Mucosa of descending colon (tissue), 3 donors: ENCODE results near the gene CYLD. TPM values are rescaled to one million over a fixed set of nuclear protein-coding genes. Genes with fewer than 3 reads are reported as not detected.

Source experiments
- ATAC-seq: fragments of 200-7000 bp; cut with Tn5 transposase; one replicate; pipeline ENCODE4 v1.9.1; 2020; ENCODE audit warnings: mild to moderate bottlenecking, moderate library complexity
- DNase-seq, 3 donors: peaks; one replicate each; pipeline ENCODE4 v3.0.0-alpha.2; 2020
- H3K36me3 ChIP-seq: fragments of 200-600 bp; one replicate; pipeline ENCODE4 v1.8.0; 2021; ENCODE audit warnings: low read depth, mild to moderate bottlenecking
- H3K4me1 ChIP-seq: fragments of 200-600 bp; one replicate; pipeline ENCODE4 v1.8.0; 2021; ENCODE audit warnings: low read depth, mild to moderate bottlenecking
- H3K4me3 ChIP-seq: fragments of 200-600 bp; one replicate; pipeline ENCODE4 v1.8.0; 2021; ENCODE audit warnings: mild to moderate bottlenecking
- H3K9me3 ChIP-seq: fragments of 200-600 bp; one replicate; pipeline ENCODE4 v1.8.0; 2021; ENCODE audit warnings: mild to moderate bottlenecking
- intact Hi-C, 2 donors: fragments of 100-400 bp; cut with DNase I in 1 of 2; cut with micrococcal nuclease in 1 of 2; formaldehyde crosslinking; loops; one replicate each; pipeline versions ENCODE4 v1.11.0 to v1.11.1; 2022; cut with DNase I, micrococcal nuclease
- total RNA-seq, 3 donors: library from RNA; stranded (reverse); fragmentation: NEBNext Ultra II Directional in 2 of 3; extraction: Animal tissue kit (Norgen Biotek cat#: 25700) in 2 of 3; gene quantifications; one replicate each; pipeline versions ENCODE4 v1.2.1 to v1.2.4, GENCODE V29; 2021 to 2023
- TF ChIP-seq, protein P1 (sequence below): fragments of 200-600 bp; IDR thresholded peaks from one replicate; pipeline ENCODE4 v1.8.0; 2022; ENCODE audit warnings: antibody characterized with exemption, mild to moderate bottlenecking
- donor health status: DM: no; HTN: no; CAD: no; lungs with moderate emphysema.
- donor health status: DM: no; HTN: no; CAD: no.
- donor health status: DM: no; HTN: yes; CAD: no.

The CYLD gene
- total RNA-seq, 3 donors from 2014 or later, result 24.7 to 44.4 (median 35.5) TPM

DNA sequence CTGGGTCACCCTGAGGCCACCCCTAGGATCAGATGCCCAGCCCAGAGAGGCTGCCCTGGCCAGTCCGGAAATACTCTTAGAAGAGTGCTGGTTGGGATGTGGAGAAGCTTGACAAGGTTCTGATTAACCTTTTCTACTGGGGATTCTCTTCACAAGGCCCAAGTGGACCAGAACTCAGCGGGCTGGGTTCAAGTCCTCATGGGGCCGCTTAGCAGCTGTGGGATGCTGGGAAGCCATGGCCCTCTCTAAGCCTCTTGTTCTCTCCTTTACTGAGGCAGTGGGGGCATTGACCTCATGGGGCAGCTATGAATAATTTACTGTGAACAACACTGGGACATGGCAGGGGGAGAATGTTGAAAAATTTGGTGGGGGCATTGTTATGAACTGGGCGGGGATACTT, 92.8 kb downstream of the CYLD start:
- H3K4me1 ChIP-seq, result no peaks in the 10 kb centered on the region
- TF ChIP-seq, protein P1, sequence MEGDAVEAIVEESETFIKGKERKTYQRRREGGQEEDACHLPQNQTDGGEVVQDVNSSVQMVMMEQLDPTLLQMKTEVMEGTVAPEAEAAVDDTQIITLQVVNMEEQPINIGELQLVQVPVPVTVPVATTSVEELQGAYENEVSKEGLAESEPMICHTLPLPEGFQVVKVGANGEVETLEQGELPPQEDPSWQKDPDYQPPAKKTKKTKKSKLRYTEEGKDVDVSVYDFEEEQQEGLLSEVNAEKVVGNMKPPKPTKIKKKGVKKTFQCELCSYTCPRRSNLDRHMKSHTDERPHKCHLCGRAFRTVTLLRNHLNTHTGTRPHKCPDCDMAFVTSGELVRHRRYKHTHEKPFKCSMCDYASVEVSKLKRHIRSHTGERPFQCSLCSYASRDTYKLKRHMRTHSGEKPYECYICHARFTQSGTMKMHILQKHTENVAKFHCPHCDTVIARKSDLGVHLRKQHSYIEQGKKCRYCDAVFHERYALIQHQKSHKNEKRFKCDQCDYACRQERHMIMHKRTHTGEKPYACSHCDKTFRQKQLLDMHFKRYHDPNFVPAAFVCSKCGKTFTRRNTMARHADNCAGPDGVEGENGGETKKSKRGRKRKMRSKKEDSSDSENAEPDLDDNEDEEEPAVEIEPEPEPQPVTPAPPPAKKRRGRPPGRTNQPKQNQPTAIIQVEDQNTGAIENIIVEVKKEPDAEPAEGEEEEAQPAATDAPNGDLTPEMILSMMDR, result no peak
- intact Hi-C loops, result no loop called here
- no peaks in the 10 kb centered on the region for H3K9me3 ChIP-seq
- H3K36me3 ChIP-seq, result no peaks in the 10 kb centered on the region
- no peak overlapping the region for H3K4me3 ChIP-seq
- DNase-seq (no peak), ATAC-seq (no peak)

DNA sequence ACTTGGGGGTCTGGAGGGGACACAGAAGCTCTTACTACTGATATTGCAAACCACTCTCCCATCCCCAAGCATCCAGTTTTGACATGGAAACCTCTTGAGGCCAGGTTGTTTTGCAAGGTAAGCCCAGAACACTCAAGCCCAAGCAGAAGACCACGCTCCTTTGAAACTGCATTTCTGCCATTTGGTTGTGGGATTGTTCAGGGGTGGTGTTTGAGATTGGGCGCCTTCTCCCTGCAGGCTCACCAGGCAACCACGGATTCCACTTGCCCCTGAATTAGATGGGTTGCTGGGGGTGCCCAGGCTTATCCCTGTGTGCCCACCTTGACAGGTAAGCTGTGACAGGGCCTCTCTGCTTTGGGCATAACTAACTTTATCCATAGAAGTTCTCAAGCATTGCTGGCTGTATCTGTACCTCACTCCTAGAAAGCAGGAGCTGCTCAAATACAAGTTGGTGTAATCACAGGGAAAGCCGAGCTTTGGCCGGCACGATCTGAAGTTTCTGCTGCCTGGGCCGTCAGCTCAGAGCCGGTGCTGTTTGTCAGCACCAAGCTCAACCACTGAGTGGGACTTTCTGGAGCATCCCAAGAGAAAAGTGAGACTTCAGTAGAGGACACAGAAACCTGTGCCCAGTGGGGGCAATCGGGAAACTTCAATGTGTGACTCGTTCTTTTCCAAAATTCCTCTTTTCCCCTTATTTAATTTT, 93.6 kb downstream of the CYLD start:
- TF ChIP-seq, protein P1, result no peak
- DNase-seq (no peak), ATAC-seq (no peak)

DNA sequence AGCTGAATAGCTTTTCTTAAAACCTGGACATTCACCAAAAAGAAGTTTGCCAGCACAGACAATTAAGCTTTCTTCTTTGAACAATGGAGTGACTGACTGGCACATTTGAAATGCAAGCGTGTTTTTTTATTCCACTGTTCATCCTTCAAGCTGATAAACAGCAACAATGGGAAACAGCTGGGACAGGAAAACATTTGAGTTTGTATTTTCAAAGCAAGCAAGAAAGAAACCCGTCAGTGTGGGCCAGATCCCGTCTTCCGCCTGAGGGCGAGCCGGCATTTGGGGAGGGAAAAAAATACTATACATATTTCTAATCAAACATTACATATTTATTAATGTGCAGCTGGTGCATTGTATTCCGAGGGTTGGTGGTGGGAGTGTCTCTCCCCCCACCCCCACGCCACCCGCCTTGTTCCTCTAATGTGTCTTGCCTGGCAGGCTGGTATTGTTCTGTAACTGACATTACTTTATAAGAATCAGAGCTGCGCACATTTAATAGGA, 94.3 kb downstream of the CYLD start:
- Histone ChIP-seq H3K4me3 (no peak overlapping the region), H3K9me3 (no peaks in the 10 kb centered on the region), H3K4me1 (no peaks in the 10 kb centered on the region), H3K36me3 (no peaks in the 10 kb centered on the region)
- intact Hi-C loops, result no loop called here
- no peak for ATAC-seq
- DNase-seq, result no peak
- TF ChIP-seq, protein P1, result no peak

More for the DNA sequence above, 93.6 kb downstream of the CYLD start:
- Histone ChIP-seq H3K9me3 (no peaks in the 10 kb centered on the region), H3K4me1 (no peaks in the 10 kb centered on the region), H3K4me3 (no peak overlapping the region), H3K36me3 (no peaks in the 10 kb centered on the region)
- intact Hi-C loops, result no loop called here

DNA sequence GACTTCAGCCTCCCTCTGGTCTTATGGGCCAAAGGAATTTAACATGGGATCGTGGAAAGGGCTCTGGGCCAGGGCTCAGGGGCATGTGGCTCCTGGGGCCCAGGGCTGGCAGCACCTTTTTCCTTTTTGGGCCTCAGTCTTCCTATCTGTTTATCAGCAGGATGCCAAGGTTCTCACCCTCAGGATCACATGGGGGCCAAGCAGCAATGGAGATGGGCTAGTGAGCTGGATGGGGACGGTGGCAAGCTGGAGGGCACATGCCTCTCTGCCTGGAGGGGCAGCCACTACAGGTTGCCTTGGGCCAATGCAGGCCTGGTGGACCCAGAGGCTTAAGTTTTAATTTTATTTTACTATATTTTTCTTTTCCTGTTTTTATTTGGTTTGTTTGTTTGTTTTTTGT, 95.4 kb downstream of the CYLD start:
- TF ChIP-seq, protein P1, result no peak
- Histone ChIP-seq H3K36me3 (no peaks in the 10 kb centered on the region), H3K4me1 (no peaks in the 10 kb centered on the region), H3K9me3 (no peaks in the 10 kb centered on the region), H3K4me3 (no peak overlapping the region)
- intact Hi-C loops, result no loop called here
- DNase-seq (no peak), ATAC-seq (no peak)

DNA sequence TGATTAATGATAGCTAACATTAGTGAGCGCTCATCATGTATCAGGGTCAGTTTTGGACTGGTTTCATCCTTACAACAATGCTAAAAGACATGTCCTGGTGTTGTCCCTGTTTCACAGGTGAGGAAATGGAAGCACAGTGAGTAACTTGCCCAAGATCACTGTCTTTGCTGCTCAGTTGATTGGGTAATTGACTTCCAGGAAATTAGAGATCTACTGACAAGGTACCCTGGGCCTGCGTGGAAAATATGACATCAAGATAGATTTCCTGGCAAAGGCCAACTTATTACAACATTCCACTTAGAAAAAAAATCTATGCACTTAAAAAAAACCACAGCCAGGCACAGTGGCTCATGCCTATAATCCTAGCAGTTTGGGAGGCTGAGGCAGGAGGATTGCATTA, 96.3 kb downstream of the CYLD start:
- Histone ChIP-seq H3K4me1 (no peaks in the 10 kb centered on the region), H3K4me3 (no peak overlapping the region), H3K9me3 (no peaks in the 10 kb centered on the region), H3K36me3 (no peaks in the 10 kb centered on the region)
- intact Hi-C loops, result no loop called here
- ATAC-seq (no peak), DNase-seq (no peak)
- TF ChIP-seq, protein P1, result no peak
